ENCODE measurements around the gene AMN1.
"Not testable (repeated sequence)": the region's sequence is repeated elsewhere in the genome, so short reads cannot be mapped to it uniquely, and the experiment has no call there.

The AMN1 gene

GRCh38 chr12:31737345-31737744 is 8.5 kb upstream of the AMN1 start:
- H3K4me3 ChIP-seq (ENCODE audit: low read depth, low read length), result no peak overlapping the region
- no peaks in the 10 kb centered on the region for H3K27me3 ChIP-seq
- DNase-seq, result no peak
- TF ChIP-seq CTCF (IDR thresholded peaks at IDR 0.05; ENCODE audit: low read depth, low read length), result no peak
- no peaks in the 10 kb centered on the region for H3K4me1 ChIP-seq
- H3K36me3 ChIP-seq, result no peaks in the 10 kb centered on the region
- H3K9me3 ChIP-seq, result no peaks in the 10 kb centered on the region

- Histone ChIP-seq H3K4me1 (no peaks in the 10 kb centered on the region), H3K36me3 (no peaks in the 10 kb centered on the region), H3K4me3 (ENCODE audit: low read depth, low read length) (no peak overlapping the region), H3K9me3 (no peaks in the 10 kb centered on the region), H3K27me3 (no peaks in the 10 kb centered on the region)
- no peak for DNase-seq
- TF ChIP-seq CTCF (IDR thresholded peaks at IDR 0.05; ENCODE audit: low read depth, low read length), result no peak
Measured at GRCh38 chr12:31736472-31736871, 7.7 kb upstream of the AMN1 start.

- H3K4me1 ChIP-seq; H3K4me3 ChIP-seq (ENCODE audit: low read depth, low read length); H3K9me3 ChIP-seq; H3K27me3 ChIP-seq; H3K36me3 ChIP-seq; DNase-seq: not testable (repeated sequence)
Measured at GRCh38 chr12:31733549-31734432, 5.0 kb upstream of the AMN1 start.

GRCh38 chr12:31732926-31733548 is 4.2 kb upstream of the AMN1 start:
- no peak for DNase-seq
- no peak for TF ChIP-seq CTCF (IDR thresholded peaks at IDR 0.05; ENCODE audit: low read depth, low read length)
- H3K36me3 ChIP-seq, result no peaks in the 10 kb centered on the region
- H3K4me3 ChIP-seq (ENCODE audit: low read depth, low read length), result no peak overlapping the region
- H3K9me3 ChIP-seq, result no peaks in the 10 kb centered on the region
- no peaks in the 10 kb centered on the region for H3K4me1 ChIP-seq
- H3K27me3 ChIP-seq, result no peaks in the 10 kb centered on the region

- not testable (repeated sequence) for H3K27me3 ChIP-seq, H3K4me1 ChIP-seq, H3K9me3 ChIP-seq
Measured at GRCh38 chr12:31731203-31731602, 2.4 kb upstream of the AMN1 start.

GRCh38 chr12:31729705-31730104 is 884 bp upstream of the AMN1 start:
- no peaks in the 10 kb centered on the region for H3K27me3 ChIP-seq
- peak overlapping the region; percentile 85 for H3K4me3 ChIP-seq (ENCODE audit: low read depth, low read length)
- no peak for DNase-seq
- no peaks in the 10 kb centered on the region for H3K4me1 ChIP-seq
- no peak for TF ChIP-seq CTCF (IDR thresholded peaks at IDR 0.05; ENCODE audit: low read depth, low read length)
- no peaks in the 10 kb centered on the region for H3K36me3 ChIP-seq
- no peaks in the 10 kb centered on the region for H3K9me3 ChIP-seq

More at GRCh38 chr12:31731203-31731602, 2.4 kb upstream of the AMN1 start:
- not testable (repeated sequence) for DNase-seq; H3K4me3 ChIP-seq (ENCODE audit: low read depth, low read length); H3K36me3 ChIP-seq

GRCh38 chr12:31728289-31728916 is 418 bp downstream of the AMN1 start:
- Histone ChIP-seq H3K27me3 (no peaks in the 10 kb centered on the region), H3K9me3 (no peaks in the 10 kb centered on the region), H3K36me3 (no peaks in the 10 kb centered on the region), H3K4me1 (no peaks in the 10 kb centered on the region), H3K4me3 (ENCODE audit: low read depth, low read length) (peak overlapping the region; percentile 85)
- DNase-seq, result no peak
- TF ChIP-seq CTCF (IDR thresholded peaks at IDR 0.05; ENCODE audit: low read depth, low read length), result no peak
